Activated naive CD4-positive, alpha-beta T cell treated with Interleukin-2 at 50 U/mL for 16 hours (primary cell): ENCODE results near the gene BBX.
"Not testable (repeated sequence)": the region's sequence is repeated elsewhere in the genome, so short reads cannot be mapped to it uniquely, and the experiment has no call there.

Experiments
- DNase-seq: peaks from one replicate; pipeline ENCODE4 v3.0.0-alpha.2; 2020

The BBX gene

DNA sequence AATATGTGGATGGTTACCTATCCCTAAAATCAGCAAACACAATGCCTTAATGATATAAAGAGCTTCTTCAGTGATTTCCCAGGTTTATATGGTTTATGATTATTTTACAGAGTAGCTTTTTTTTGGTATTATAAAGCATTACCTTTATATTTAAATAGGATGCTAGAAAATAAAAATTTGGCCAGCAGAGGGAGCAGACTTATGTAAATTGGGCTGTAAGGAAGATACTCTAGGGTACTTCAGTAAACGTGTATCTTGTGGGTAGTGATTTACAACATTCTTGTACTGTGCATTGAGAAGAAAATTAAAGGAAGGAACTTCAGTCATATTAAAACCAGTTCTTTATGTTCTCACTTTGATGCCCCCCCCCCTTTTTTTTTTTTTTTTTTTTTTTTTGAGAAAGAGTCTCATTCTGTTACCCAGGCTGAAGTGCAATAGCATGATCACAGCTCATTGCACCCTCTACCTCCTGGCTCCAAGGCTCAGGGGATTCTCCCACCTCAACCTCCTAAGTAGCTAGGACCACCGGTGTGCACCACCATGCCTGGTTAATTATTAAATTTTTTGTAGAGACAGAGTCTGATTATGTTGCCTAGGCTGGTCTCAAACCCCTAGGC, 167.9 kb downstream of the BBX start:
- DNase-seq: no peak

- not testable (repeated sequence) for DNase-seq
Measured at GRCh38 chr3:107691984-107692383, 169.2 kb downstream of the BBX start.

DNA sequence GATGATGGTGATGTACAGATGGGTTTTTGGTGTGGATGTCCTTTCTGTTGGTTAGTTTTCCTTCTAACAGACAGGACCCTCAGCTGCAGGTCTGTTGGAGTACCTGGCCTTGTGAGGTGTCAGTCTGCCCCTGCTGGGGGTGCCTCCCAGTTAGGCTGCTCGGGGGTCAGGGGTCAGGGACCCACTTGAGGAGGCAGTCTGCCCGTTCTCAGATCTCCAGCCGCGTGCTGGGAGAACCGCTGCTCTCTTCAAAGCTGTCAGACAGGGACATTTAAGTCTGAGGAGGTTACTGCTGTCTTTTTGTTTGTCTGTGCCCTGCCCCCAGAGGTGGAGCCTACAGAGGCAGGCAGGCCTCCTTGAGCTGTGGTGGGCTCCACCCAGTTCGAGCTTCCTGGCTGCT, 174.6 kb downstream of the BBX start:
- DNase-seq: not testable (repeated sequence)

- not testable (repeated sequence) for DNase-seq
Measured at GRCh38 chr3:107697855-107698254, 175.1 kb downstream of the BBX start.

GRCh38 chr3:107699682-107700081, 176.9 kb downstream of the BBX start:
- DNase-seq: no peak

DNA sequence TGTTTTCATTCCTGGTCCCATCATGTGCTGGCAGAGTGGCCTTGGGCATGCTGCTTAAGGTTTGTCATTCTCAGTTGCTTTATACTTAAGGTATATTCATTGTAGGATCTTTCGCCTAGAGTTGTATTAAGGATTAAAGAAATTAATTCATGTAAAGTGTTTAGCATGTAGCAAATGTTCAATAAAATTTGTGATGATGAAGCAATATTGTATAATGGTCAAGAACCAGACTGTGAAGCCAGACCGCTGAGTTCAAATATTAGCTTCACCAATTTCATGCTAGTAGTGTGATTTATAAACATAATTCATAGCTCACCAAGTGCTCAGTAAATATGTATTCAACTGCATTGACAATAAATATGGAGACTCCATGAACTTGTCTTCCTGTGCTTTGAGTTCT, 178.5 kb downstream of the BBX start:
- no peak for DNase-seq

- no peak for DNase-seq
Measured at GRCh38 chr3:107704477-107704876, 181.7 kb downstream of the BBX start.

DNA sequence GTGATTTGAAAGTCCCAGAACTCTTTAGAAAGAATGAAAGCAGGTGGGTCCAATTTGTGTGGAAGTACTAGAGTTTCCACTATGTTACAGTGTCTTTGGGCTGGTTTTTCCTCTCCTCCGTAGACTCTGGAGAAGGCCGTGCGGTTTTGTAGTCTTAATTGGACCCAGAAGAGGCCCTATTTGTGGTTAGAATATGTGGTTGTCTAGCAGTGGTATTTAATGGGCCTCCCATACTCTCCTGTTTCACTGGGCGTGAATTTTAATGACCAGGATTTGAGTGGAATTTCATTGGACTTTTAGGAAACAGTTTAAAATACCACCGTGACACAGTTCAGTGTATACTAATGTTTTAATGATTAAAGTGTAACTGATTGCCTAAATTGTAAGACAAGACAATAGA, 182.3 kb downstream of the BBX start:
- no peak for DNase-seq

- DNase-seq: no peak
Measured at GRCh38 chr3:107710851-107711250, 188.1 kb downstream of the BBX start.

DNA sequence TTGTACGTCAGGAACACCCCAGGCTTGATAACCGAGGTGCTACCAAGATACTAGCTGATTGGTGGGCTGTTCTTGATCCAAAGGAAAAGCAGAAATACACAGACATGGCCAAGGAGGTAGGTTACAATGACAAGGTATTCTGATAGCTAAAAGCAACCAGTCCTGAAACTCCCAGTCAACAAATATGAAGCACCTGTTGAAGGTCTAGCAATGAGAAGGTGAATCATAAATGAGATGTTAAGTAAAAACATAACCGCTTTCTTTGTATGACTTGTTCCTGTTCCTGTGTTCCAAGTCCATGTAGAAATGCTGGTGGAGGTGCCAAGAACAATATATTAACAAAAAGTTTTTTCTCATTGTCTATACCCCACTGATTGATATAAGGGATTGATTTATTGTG, 194.0 kb downstream of the BBX start:
- DNase-seq: no peak

- DNase-seq: no peak
Measured at GRCh38 chr3:107718547-107718946, 195.8 kb downstream of the BBX start.

GRCh38 chr3:107727102-107727501, 204.3 kb downstream of the BBX start:
- DNase-seq: no peak

DNA sequence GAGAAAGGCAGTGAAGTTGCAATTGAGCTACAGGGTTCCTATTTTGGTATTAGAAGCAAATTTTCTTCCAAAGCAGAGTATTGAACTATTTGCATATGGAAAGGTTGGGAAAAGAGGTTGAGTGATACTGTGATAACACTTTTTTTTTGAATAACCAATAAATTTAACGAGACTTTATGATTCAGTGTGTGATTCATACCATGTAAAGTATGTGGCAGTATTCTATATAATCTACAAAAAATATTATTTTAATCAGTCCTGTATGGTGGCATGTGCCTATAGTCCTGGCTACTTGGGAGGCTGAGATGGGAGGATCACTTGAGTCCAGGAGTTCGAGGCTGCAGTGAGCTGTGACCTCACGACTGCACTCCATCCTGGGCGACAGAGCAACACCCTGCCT, 206.9 kb downstream of the BBX start:
- DNase-seq: no peak

DNA sequence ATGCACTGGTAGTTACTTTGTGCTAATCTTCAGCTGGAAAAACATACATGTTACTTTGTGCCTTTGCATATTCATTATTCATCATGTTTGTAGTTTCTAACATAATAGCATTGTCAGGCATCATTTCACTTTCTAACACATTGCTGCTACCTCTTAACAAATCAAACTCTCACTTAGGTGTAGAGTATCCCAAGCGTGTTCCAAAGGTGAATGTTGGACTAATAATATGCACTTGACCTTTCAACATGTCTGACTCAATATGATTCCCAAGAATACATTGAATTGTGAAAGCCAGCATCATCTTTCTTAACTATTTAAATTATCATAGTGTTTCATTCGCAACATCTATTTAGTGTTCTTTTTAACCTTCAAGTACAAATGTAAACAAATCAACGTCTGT, 211.6 kb downstream of the BBX start:
- no peak for DNase-seq

DNA sequence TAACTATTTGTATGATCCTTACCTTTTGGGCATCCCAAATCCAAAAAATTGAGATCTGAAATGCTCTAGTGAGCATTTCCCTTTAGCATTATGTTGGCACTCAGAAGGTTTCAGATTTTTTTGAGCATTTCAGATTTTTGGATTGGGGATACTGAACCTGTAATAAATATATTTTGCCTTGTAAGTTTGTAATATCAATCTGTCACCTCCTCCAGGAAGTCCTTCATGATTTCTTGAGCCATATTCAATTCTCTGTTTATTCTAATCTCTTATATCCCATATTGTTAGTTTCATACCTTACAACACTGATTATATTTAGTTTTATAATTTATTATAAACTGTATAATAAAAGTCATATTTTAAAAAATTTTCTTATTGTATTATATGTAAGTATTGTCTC, 215.2 kb downstream of the BBX start:
- no peak for DNase-seq

DNA sequence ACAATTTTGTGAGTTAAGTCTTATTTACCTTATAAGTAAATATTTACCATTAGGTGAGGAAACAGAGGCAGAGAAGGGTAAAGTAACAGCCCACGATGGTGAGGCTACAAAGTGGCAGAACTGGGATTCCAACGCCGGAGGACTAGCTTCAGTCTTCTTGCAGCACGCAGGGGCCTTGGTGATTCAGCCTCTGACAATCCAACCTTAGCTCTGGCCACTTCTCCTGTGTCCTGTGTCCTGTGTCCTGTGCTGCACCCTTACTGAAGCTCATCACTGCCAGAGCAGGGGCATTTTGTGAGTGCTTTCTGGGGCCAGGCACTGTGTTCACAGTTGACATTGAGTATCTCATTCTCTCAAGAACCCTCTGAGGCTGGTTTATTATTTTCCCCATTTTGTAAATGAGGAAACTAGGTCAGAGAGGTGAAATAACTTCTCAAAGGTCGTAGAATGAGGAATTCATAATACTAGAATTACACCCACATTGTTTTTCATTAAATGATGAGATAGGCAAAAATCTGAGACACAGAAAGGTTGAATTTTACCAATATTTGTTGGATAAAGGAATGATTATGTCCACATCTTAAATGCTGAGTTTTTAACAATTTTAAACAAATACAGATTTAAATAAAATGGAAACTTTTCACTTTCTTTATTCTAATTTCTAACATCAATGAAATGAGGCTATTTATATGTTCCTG, 215.9 kb downstream of the BBX start:
- no peak for DNase-seq

GRCh38 chr3:107739227-107739626, 216.5 kb downstream of the BBX start:
- no peak for DNase-seq

GRCh38 chr3:107740992-107741896, 218.5 kb downstream of the BBX start:
- DNase-seq: no peak

GRCh38 chr3:107745354-107745753, 222.6 kb downstream of the BBX start:
- DNase-seq: no peak

DNA sequence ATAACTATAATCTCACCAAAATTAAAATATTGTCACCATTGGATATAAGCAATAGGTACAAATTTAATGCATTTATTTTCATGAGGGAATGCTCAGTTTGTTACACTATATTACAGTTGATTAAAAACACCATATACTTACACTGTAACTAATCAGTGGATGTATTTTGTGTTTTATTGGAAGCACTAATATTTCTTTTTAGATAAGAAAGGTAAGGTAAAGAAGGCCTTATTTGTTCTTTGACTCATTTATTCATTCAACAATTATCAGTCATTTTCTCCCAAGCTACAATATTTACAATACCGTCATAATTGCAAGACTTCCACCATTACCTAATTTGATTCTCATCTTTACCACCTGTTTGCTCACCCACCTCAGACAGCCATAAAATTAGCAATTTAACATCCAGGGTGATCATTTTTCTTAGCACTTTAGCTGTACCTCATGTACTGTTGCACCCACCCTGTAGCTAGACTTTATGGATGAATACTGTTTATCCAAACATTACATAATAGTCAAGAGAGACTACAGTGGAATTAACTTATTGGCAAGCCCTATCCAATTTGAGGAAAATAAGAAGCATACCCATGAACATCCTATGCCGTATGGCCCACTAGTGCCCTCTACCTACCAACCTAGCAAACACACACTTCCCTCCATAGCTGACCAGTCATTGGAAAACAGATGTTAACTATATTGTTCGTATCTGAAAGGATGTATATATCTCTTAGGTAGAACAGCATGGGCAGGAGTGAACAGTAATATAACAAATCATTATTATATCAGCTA, 229.6 kb downstream of the BBX start:
- no peak for DNase-seq

GRCh38 chr3:107753494-107753893, 230.7 kb downstream of the BBX start:
- peak; percentile 10 for DNase-seq

GRCh38 chr3:107753976-107754375, 231.2 kb downstream of the BBX start:
- no peak for DNase-seq

DNA sequence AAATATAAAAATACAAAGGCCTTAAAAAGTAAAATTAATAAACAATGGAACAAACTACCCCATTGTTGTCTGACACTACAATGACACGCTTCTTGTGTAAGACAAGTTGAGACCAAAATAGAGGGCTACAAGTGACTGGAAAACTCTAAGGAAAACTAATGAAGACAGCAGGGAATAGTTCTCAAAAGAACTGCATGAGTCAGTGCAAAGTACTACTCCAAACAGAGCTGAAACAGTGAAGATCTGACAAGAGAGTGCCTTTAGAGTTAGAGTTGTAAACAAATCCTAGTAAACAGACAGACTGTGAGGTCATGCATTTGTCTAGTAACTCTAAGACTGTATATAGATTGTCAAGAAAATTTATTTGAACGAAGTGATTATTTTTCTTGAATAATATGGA, 233.9 kb downstream of the BBX start:
- DNase-seq: no peak
